GM19397 (cell line): Measurements from ENCODE around the gene CACNB4.
A peak's percentile ranks its signal among the peaks of the same experiment; 100 is the strongest.

Source experiments
- ATAC-seq: cut with Tn5 transposase; IDR thresholded peaks from one replicate; pipeline ENCODE4 v1.9.1; 2021; ENCODE audit warnings: mild to moderate bottlenecking, moderate library complexity; ENCODE audit not compliant: unreplicated experiment

CACNB4 gene

DNA sequence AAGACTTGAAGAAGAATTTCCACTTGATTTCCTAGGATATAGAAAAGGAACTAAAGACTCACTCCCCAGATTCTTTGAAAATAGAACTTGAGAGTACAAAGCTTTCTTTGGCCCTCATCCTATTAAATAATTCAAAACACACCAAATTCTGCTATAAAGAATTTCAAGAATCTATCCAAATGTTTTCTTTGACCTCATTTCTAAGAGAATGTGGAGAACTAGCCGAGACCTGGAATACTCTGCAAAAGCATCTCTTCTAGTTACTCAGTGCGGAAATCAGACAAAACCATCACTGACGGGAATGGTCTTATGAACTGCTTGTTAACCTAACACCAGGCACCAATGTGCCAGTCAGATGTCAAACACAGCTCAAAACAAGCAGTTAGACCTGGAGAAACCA is 226.4 kb downstream of the CACNB4 start:
- ATAC-seq = no peak

DNA sequence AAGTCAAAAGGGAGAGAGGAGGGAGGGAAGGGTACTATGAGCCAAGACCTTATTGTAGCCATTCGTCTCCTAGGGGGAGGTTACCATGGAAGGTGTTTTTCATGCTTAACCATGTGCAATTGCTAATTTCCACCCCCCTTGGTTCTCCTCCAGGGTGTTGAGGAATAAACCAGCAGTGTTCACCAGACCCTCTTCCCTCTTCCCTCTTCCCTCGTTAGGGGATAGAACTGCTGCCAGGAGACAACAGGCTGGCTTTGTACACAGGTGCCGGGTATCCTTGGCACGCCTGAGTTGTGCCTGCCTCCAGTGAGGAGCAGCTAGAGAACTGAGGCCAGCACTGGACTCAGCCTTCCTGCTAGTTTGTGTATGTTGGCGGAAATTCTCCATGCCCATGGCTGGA is 229.6 kb downstream of the CACNB4 start:
- ATAC-seq = no peak

DNA sequence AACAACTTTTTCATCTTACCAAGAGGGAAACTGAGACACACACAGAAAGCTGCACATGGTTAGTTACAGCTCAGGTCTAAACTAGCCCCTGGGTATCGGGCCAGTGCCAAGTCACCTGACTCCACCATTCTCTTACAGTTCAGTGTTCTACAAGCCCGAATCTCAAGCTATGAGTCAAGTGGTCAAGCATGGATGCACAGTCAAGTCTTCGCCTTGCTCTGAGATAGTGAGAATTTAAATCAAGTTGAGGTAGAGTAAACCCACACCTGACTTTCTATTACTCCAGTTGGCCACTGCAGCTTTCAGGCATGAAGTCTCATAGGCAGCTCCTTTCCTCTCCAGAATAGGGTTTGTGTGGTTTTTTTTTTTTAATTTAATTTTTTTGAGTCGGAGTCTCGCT is 236.1 kb downstream of the CACNB4 start:
- peak; percentile 98 for ATAC-seq

DNA sequence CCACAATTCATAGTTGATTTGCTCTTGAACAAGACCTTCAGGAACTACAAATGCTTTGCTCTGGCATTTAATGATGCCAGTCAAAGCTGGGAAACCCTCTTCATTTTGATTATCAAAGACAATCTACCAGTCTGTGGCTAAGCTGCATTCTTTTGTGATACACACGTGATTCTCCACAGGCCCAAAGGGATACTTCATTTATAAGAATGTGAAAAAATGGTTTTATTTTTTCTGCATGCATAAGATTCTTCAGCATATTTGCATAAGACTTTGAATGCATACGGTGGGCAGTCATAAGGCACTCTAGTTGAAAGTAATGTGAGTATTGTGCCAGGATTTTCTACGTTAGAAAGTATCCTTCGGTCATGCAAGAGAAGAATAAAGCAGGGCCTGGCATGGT is 237.7 kb downstream of the CACNB4 start:
- no peak for ATAC-seq

DNA sequence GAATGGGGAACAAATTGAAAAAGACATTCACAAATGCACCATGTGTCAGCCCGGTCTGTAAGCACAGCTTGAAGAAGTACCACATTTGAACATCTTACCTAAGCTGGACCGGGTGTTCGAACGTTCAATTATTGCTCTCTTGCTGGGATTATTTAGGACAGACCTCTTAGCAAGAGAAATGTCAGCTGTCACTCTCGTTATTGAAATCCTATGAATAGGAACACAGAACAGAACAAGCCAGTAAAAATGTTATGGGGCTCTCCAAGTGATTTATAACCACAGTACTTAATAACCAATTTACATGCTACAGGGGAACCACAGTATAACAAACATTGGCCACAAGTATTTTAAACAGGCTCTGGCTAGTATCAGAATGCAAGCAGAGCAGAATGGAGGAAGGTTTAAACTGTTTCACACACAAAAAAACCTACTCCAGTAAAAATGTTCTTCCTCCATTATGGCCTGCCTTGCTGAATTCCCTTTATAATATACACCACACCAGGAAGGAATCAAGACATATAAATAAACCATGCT is 238.2 kb downstream of the CACNB4 start:
- ATAC-seq = no peak

DNA sequence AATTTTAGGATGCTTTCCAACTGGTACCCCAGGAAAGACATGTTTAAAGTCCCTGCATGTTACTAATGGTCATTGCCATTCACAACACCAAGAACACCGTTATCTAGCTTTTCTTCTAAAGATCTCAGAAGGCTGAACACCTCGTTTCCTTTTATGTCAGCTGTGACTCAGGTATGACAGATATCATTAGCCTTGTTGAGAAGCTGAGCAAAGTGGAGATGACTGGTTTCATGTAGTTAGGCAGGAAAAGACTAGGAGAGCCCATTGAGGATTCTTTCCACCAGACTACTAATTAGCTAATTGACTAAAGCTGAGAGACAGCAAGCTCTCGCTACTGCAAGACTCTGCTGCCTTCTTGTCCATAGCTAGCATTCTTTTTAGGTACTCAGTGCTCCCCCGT is 238.6 kb downstream of the CACNB4 start:
- no peak for ATAC-seq

DNA sequence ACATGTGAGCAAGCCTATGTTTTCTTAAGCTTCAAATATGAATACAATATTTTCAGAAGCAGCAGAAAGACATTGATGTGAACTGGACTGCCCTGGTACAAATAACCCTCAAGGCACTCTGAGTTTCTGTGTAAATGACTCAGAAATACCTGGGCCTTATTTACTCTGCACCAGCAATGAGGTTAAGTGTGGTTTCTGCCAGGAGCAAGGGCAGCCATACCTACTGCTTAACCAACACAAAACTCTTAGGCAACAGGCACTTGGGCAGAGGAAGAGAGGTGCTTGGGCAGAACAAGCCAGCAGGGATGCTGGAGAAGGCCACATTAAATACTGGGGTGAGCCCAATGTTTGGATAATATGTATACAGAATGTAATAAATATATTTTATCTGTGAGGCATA is 241.2 kb downstream of the CACNB4 start:
- no peak for ATAC-seq

DNA sequence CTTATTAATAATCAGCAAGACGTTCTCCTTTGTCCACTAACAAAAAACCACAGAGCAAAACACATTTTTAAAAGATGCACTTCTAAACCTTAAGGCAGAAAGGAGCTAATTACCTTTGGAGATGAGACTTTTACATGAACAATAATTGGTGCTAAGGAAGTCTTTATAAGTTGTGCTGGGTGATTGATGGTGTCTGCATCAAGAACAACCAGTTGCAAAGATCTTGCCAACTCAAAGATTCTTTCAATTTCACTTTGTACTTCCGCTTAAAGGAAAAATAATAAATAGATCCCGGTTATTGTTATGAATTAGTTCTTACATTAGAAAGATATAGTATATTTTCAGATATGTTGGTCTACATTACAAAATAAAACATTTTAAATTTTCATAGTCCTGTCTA is 243.7 kb downstream of the CACNB4 start:
- ATAC-seq = no peak

DNA sequence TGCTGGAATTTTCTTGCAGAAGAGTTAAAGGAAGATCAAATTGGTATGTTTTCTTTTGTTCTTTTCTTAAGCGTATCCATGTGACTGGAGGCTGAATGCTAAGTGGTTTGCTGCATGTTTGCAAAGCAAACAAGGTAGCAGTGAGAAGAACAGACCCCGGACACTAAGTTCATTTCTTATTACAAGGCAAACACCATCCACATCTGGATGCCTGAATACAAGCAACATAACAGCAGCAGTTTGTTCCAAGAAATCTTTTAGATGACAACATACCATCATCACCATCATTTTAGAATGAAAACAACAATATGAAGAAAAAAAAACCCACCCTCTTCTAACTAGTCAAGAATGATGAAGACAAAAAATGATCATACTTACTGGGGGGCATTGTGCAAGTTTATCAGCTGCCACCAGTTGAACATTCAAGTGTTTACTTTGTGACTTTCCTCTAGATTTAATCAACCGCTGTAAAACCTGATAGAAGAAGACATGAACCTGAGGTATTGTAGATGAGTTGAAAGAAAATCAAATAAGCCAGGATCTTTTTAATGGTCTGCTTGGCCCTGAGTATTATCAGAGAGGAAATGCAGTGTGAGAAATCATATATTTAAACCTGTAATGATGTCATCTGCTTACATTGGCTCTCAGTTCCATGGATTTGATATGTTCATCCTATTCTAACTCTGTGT is 245.6 kb downstream of the CACNB4 start:
- no peak for ATAC-seq

DNA sequence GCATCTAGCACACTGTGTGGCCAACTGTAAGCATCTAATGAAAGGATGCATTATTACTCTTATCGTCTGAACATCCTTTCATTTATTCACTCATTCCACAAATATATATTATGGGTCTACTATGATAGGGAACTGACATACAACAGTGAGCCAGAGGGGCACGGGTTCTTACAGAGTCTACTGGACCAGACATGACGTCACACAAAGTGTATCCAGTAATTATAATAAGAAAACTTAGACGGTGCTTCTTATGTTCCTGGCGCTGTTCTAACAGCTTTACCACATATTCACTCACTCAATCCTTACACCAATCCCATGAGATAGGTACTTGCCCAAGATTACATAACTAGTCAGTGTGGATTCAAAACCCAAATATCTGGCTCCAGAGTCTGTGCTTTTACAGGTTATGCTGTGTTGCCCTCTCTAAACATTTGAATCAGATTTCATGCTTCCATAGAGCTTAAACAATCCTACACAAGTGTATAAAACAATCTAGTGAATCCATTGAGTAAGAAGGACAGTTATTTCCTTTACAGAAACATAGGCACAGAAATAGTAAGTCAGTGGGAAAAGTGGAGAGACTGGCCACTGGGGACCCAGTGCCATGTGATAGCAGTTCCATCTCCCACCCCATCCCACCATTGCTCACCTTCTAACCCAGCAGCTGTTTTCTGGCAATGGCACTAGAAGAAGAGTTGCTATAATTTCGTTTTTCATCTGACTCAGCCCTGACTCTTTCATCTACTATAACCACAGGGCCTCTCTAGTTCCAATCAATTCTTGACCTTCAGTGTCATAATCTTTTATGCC is 246.4 kb downstream of the CACNB4 start:
- no peak for ATAC-seq

DNA sequence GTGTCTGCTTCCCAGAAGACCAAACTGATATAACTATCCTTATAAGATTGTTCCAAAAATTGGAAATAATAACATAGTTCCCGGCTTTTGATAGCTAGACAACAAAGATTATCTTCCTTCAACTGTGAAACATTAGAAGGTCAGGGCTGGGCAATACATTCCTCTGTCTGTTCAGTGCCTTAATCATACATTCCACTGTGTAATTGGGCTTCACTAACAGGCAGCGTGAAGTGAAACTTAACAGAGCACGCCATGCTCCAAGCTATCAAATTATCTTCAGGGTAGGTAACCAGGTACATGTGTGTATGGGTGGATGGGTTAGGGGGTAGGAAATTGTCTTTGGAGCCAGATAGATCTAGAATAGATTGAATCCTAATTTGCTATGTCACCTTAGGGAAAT is 247.1 kb downstream of the CACNB4 start:
- ATAC-seq = no peak

DNA sequence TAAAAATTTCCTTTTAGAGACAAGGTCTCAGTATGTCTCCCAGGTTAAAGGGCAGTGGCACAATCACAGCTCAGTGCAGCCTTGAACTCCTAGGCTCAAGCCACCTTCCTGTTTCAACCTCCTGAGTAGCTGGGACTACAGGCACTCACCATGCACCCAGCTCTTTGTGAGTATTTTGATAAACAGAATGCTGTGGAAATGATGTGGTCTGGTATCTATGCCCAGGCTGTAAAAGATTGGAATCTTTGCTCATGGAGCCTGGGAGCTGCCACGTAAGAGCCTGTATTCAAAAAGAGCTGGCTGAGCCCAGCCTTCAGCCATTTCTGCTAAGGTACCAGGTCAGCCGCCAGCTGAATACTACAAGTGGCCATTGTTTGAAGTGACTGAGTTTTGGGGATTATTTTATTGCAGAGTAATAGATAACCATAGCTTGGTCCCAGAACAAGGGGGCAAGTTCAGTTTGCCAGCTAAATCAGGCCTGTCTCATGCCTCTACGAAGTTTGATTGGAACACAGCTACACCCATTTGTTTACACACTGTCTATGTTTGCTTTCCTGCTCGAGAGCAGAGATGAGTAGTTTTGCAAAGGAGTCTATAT is 249.3 kb downstream of the CACNB4 start:
- ATAC-seq = no peak

DNA sequence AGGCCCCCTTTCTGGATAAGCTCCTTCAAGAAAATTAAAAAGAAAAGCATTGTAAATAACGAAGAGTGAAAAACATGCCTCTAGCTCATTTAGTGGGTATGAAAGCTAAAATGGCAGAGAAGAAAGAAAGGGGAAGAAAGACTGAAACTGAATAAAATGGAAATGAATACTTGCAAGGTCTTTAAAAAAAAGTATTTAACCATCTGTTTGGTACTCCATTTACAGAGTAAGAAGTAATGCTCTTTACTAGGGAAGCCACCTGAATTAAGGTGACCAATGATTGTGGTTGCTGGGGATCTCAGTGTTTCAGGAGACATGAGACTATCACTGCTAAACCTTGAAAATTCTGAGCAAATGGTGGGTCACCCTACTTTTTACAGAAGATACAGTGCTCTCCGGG is 253.0 kb downstream of the CACNB4 start:
- no peak for ATAC-seq

DNA sequence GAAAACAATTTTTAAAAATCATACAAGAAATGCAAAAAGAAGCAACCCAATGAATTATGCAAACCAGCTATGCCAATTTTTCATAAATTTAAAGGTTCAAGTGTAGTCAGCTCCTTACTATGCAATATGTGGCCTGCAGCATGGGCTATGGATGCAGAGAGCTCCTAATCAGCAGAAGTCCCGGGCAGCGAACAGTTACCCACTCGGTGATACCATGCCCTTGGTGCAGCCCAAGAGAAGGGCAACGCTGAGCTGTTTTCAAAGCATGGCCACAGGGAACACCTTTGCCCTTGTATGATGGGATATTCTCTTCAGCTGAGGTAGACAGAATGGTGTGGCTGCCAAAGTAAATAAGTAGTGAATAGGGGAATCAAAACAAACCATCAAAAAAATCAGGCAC is 253.4 kb downstream of the CACNB4 start:
- no peak for ATAC-seq

DNA sequence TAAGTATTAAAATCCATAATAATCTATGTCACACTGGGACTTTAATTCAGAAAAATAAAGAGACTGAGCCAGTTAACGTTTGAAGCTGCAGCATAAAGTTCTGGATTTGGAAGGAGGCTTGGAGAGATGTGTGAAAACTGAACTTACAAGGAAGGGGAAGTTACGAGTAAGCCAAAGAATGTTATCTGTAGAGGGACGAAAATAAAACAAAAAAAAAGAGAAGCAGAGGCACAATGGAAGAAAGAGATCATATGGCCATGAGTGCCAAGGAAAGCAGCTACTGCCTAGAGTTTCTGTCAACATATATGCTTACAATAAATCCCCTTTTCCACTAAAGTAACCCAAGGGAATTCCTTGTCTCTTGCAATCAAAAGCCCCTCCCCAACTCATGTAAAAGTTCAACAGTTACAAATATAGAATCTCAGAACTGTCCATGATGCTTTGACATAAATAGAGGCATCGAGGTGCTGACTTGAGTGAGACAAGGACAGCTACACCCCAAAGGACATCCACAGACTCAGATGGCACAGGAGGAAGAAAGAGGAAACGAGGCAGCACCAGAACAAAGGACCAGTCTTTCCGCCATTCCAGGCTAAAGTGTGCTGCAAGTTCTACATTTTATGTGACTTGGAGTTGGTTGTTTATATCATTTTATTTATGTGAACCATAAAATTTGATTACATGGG is 254.5 kb downstream of the CACNB4 start:
- ATAC-seq = no peak

DNA sequence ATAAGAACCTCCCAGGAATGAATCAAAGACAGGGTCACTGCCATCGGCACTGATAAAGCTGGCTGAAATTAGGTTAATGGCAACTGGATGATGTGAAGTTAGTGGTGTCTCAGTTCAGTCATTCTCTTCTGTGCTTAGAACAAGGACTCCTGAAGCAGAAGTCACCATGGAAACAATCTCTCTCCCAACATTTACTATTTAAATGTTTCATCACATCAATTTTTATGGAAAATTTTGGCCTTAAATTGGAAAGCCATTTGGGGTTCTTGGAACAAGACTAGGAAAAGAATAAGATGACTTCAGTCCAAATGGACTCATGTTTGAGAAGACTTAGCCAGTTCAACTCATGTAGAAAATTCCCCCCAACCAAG is 255.2 kb downstream of the CACNB4 start:
- ATAC-seq = no peak

DNA sequence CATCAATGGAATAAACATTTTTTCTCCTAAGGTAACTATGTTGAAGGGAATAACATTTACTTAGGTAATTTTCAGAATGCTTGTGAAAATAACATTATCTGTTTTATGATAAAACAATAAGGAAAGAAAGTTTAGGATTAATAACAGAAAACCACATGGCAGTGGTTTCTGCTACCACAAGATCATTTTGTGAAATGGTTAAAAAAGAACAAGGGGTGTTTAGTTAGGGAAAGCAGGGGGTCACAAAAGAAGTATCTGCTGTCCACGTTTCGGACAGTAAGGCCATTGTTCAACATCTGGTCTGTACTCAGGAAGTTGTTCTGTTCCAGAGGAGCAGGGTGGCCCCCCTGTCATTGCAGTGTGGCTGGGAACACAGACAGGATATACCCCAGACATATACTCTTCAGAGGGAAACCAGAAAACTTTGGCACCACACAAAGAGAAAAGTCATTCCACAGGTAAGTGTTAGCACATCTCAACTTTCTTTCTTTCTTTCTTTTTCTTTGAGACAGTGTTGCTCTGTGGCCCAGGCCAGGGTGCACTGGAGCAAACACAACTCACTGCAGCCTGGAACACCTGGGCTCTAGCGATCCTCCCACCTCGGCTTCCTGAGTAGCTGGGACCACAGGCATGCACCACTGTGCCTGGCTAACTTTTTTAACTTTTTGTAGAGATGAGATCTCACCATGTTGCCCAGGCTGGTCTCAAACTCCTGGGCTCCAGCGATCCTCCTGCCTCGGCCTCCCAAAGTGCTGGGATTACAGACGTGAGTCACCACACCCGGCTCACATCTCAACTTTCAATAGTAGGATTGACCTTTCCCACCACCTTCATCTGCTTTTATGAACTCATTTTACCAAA is 255.8 kb downstream of the CACNB4 start:
- peak; percentile 28 for ATAC-seq

DNA sequence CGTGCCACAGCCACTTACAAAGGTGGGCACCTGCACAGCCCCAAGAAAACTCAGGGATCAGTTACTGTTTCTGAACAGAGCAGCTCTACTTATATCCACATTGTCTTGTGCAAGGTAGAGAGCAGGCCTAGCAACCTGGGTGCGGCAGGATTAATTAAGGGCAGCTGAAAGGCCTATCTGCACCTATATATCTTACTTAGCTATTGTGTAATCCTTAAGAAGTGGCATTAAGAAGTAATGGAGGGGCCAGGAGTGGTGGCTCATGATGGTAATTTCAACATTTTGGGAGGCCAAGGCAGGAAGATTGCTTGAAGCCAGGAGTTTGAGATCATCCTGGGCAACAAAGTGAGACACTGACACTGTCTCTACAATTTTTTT is 257.8 kb downstream of the CACNB4 start:
- no peak for ATAC-seq

DNA sequence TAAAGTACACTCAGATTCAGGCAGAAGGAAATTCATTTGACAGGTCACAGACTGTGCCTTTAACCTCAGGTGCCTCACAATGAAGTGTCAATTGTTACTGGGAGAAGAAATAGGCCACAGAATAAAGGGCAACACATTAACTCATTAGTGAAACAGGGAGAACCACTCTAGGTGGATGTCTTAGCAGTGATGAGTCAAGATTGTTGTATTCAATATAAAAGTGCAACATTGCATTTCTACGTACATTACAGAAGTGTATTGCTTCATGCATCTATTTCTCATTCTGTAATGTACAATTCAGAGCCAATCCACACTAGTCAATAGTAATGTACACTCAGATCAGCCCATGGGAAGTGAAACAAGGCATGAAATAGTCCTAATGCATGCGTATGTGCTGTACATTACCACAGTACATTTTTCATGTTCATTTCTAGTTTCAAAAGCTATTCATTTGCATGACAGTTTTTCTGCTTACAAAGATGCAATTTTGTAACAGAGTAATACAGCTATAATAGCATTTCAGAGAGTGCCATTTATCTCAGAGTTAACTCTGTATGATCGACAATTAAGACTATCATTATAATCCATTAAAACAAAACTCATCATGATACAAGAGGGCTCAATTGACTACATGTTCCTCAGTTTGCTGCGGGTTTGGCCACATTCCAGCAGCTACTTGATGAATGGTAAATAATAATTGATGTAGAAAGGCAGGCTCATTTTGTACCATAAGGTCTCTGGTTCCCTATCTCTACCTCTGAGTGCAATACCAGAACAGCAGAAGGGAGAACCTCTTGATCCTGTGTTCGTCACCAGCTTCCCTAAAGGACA is 258.4 kb downstream of the CACNB4 start:
- ATAC-seq = peak; percentile 96

DNA sequence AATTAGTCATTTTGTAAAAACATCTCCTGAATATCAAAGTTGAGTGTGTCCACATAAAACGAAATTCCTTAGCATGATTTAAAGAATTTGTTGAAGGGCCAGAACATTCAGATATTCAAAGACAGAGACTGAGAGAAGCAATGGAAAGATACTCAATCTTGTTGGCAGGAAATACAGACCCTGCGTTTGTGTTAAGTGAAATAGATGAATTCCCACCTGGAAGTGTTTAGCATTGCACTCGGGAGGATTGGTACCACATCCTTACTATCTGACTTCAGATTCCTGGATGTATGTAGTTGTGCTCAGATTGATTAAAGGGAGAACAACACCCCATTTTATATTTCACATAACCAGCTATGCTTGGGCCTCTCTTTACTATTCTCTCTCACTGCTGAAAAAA is 260.9 kb downstream of the CACNB4 start:
- ATAC-seq = no peak
